HepG2 (cell line): ENCODE results near the gene GPR82.

Experiments
- ATF7-NPFF ChIP-seq: sonication (generic); formaldehyde crosslinking; IDR thresholded peaks from 2 replicates; pipeline ENCODE4 v1.8.1; 2023; ENCODE audit warnings: mild to moderate bottlenecking, low read depth, missing genetic modification reagents, moderate library complexity
- JUND ChIP-seq: sonication (generic); formaldehyde crosslinking; IDR thresholded peaks from 2 replicates; pipeline ENCODE4 v1.8.0; 2022; ENCODE audit warnings: mild to moderate bottlenecking, missing genetic modification reagents
- PTBP1 ChIP-seq: fragments of 200-400 bp; formaldehyde crosslinking; IDR thresholded peaks from 2 replicates; pipeline ENCODE4 v1.6.1; 2018; ENCODE audit warnings: low read length, low read depth; ENCODE audit not compliant: poor library complexity, severe bottlenecking
- RXRA ChIP-seq: sonication (generic); formaldehyde crosslinking; IDR thresholded peaks from 2 replicates; pipeline ENCODE4 v1.5.1; 2020; ENCODE audit warnings: missing genetic modification reagents
- YY1 ChIP-seq: IDR thresholded peaks from 2 replicates; pipeline ENCODE4 v1.6.1; 2011; ENCODE audit warnings: low read length, low read depth, moderate library complexity, mild to moderate bottlenecking; ENCODE audit not compliant: insufficient read depth, insufficient replicate concordance
- ZKSCAN1 ChIP-seq: fragments of 150-350 bp; IDR thresholded peaks from 2 replicates; pipeline ENCODE4 v1.6.1; 2014; ENCODE audit warnings: low read length
- ZNF839 ChIP-seq: sonication (generic); formaldehyde crosslinking; IDR thresholded peaks from 2 replicates; pipeline ENCODE4 v1.4.0; 2020; ENCODE audit warnings: missing genetic modification reagents, mild to moderate bottlenecking, borderline replicate concordance
- TF ChIP-seq, protein P1 (sequence below), 2 experiments: IDR thresholded peaks; 2 replicates each; pipeline ENCODE4 v1.6.1; 2011 to 2012; ENCODE audit warnings: low read length in 2 of 2, borderline replicate concordance in 1 of 2, low read depth in 1 of 2, mild to moderate bottlenecking in 1 of 2, moderate library complexity in 1 of 2
- TF ChIP-seq, protein P2 (sequence below): sonication (generic); formaldehyde crosslinking; IDR thresholded peaks from 2 replicates; pipeline ENCODE4 v1.4.0; 2020; ENCODE audit warnings: missing genetic modification reagents
- TF ChIP-seq, protein P3 (sequence below): sonication (generic); formaldehyde crosslinking; IDR thresholded peaks from 2 replicates; pipeline ENCODE4 v1.5.0; 2020; ENCODE audit warnings: mild to moderate bottlenecking, missing genetic modification reagents, moderate library complexity

- TF ChIP-seq, protein P1, sequence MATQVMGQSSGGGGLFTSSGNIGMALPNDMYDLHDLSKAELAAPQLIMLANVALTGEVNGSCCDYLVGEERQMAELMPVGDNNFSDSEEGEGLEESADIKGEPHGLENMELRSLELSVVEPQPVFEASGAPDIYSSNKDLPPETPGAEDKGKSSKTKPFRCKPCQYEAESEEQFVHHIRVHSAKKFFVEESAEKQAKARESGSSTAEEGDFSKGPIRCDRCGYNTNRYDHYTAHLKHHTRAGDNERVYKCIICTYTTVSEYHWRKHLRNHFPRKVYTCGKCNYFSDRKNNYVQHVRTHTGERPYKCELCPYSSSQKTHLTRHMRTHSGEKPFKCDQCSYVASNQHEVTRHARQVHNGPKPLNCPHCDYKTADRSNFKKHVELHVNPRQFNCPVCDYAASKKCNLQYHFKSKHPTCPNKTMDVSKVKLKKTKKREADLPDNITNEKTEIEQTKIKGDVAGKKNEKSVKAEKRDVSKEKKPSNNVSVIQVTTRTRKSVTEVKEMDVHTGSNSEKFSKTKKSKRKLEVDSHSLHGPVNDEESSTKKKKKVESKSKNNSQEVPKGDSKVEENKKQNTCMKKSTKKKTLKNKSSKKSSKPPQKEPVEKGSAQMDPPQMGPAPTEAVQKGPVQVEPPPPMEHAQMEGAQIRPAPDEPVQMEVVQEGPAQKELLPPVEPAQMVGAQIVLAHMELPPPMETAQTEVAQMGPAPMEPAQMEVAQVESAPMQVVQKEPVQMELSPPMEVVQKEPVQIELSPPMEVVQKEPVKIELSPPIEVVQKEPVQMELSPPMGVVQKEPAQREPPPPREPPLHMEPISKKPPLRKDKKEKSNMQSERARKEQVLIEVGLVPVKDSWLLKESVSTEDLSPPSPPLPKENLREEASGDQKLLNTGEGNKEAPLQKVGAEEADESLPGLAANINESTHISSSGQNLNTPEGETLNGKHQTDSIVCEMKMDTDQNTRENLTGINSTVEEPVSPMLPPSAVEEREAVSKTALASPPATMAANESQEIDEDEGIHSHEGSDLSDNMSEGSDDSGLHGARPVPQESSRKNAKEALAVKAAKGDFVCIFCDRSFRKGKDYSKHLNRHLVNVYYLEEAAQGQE (IDR thresholded peaks at IDR 0.05; ENCODE audit: borderline replicate concordance in 1 of 2, low read depth in 1 of 2, low read length in 2 of 2) = no peak
- TF ChIP-seq, protein P2, sequence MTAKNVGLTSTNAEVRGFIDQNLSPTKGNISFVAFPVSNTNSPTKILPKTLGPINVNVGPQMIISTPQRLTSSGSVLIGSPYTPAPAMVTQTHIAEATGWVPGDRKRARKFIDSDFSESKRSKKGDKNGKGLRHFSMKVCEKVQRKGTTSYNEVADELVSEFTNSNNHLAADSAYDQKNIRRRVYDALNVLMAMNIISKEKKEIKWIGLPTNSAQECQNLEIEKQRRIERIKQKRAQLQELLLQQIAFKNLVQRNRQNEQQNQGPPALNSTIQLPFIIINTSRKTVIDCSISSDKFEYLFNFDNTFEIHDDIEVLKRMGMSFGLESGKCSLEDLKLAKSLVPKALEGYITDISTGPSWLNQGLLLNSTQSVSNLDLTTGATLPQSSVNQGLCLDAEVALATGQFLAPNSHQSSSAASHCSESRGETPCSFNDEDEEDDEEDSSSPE (CRISPR knock-in tag) = no peak
- TF ChIP-seq PTBP1 (no peak), ATF7-NPFF (CRISPR knock-in tag) (no peak), ZKSCAN1 (no peak), JUND (CRISPR knock-in tag) (no peak), YY1 (no peak), ZNF839 (no peak), RXRA (CRISPR knock-in tag) (no peak)
- TF ChIP-seq, protein P3, sequence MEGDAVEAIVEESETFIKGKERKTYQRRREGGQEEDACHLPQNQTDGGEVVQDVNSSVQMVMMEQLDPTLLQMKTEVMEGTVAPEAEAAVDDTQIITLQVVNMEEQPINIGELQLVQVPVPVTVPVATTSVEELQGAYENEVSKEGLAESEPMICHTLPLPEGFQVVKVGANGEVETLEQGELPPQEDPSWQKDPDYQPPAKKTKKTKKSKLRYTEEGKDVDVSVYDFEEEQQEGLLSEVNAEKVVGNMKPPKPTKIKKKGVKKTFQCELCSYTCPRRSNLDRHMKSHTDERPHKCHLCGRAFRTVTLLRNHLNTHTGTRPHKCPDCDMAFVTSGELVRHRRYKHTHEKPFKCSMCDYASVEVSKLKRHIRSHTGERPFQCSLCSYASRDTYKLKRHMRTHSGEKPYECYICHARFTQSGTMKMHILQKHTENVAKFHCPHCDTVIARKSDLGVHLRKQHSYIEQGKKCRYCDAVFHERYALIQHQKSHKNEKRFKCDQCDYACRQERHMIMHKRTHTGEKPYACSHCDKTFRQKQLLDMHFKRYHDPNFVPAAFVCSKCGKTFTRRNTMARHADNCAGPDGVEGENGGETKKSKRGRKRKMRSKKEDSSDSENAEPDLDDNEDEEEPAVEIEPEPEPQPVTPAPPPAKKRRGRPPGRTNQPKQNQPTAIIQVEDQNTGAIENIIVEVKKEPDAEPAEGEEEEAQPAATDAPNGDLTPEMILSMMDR (CRISPR knock-in tag) = no peak
These were observed 31.0 kb upstream of the GPR82 start for GRCh38 chrX:41693024-41693423.
